Measurements from ENCODE around the gene CNNM2. TPM values are rescaled to one million over a fixed set of nuclear protein-coding genes. Genes with fewer than 3 reads are reported as not detected.

The CNNM2 gene
- total and polyA plus RNA-seq, 4 donors, result 3.0 to 18.3 (median 7.8) TPM

DNA sequence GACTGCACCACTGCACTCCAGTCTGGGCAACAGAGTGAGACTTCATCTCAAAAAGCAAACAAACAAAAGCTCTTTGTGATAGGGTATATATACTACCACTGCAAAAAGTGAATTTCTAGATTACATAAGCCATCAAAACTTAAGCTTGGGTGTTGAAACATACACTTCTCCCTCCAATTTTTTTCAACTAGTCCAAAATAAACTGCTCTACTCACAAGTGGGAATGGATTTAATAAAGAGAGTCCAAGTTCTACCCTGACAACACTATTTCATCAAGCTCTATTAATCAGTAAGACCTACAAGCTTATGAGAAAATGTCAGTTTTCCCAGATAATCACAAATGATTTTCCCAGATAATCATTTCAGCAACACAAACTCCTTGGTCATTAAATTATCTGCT lies 192.3 kb downstream of the CNNM2 start:
- H3K9ac ChIP-seq (ENCODE audit: insufficient read depth in 1 of 2, low read length in 2 of 2), result no peak overlapping the region
- DNase-seq, result no peak
- H3K36me3 ChIP-seq (ENCODE audit: control insufficient read depth in 4 of 4, insufficient read depth in 4 of 4, low read length in 4 of 4), result peaks cover 0 to 7% (median under 1%) of the 10 kb centered on the region in 4 donors
- H3K27ac ChIP-seq (ENCODE audit: low read depth in 1 of 2, low read length in 1 of 2), result peak overlapping the region in 1 of 2 donors; percentile 16
- ATAC-seq (ENCODE audit: insufficient read depth, low FRiP score), result no peak
- H3K9me3 ChIP-seq (ENCODE audit: control insufficient read depth in 4 of 4, insufficient read depth in 3 of 4, low read length in 3 of 4), result no peaks in the 10 kb centered on the region
- TF ChIP-seq CTCF (IDR thresholded peaks at IDR 0.05; ENCODE audit: control extremely low read depth, extremely low read depth), result no peak
- H3K4me1 ChIP-seq (ENCODE audit: control insufficient read depth in 5 of 5, insufficient read depth in 5 of 5, low read length in 5 of 5), result peaks cover 0 to 28% (median 9%) of the 10 kb centered on the region in 5 donors
- H3K4me3 ChIP-seq, result no peak overlapping the region
- no peaks in the 10 kb centered on the region for H3K27me3 ChIP-seq (ENCODE audit: control insufficient read depth in 3 of 3, insufficient read depth in 3 of 3, low read length in 2 of 3)

DNA sequence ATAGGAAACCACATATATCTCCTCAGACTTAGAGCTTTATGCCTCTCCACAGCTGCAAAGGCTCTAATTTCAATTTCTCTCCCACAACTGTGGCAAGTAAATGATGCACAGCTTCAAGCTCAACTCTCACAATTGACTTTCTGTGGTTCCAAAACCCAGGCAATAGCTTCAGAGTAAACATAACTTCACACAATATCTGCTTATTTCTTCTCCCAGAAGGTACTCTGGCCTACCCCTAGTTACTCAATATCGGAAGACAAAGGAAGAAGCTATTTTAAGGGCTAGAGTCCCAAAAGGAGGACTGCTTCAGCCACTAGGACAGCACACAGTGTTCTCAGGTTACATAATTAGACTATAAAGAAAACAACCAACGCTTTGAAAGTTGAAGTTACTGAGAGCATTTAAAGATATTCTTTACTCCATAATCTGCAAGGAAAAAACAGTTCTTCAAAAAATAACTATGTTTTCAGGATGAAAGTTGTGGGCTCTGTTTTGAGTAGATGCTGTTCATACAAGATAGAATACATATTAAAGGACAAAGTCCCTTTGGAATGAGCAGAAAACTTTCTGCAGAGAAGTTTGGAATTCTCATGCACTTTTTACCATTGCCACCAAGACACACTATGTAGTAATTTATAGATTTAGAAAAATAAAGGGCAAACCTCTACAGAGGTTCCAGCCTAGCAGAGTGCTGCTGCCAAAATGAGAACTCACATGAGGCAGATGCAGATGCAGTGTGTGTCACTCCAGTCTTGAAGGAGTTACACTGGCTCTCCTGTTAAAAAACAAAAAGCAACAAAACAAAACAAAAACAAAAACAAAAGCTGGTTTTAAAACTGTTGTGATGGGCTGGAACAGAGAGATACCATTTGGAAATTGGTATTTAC lies 193.2 kb downstream of the CNNM2 start:
- 37 to 40% methylated on average over 2 of the region's 2 CpGs for WGBS, 2 donors
- Histone ChIP-seq H3K9ac (ENCODE audit: insufficient read depth in 1 of 2, low read length in 2 of 2) (no peak overlapping the region), H3K27me3 (ENCODE audit: control insufficient read depth in 3 of 3, insufficient read depth in 3 of 3, low read length in 2 of 3) (no peaks in the 10 kb centered on the region), H3K36me3 (ENCODE audit: control insufficient read depth in 4 of 4, insufficient read depth in 4 of 4, low read length in 4 of 4) (peaks cover 0 to 5% (median under 1%) of the 10 kb centered on the region in 4 donors), H3K9me3 (ENCODE audit: control insufficient read depth in 4 of 4, insufficient read depth in 3 of 4, low read length in 3 of 4) (no peaks in the 10 kb centered on the region), H3K4me3 (no peak overlapping the region), H3K27ac (ENCODE audit: low read depth in 1 of 2, low read length in 1 of 2) (peak overlapping the region in 1 of 2 donors; percentile 68), H3K4me1 (ENCODE audit: control insufficient read depth in 5 of 5, insufficient read depth in 5 of 5, low read length in 5 of 5) (peaks cover 0 to 26% (median 9%) of the 10 kb centered on the region in 5 donors)
- TF ChIP-seq CTCF (IDR thresholded peaks at IDR 0.05; ENCODE audit: control extremely low read depth, extremely low read depth), result no peak
- DNase-seq (peak in 2 of 3 donors; percentile 19 to 40), ATAC-seq (ENCODE audit: insufficient read depth, low FRiP score) (peak; percentile 53)

GRCh38 chr10:103111918-103112877 lies 194.1 kb downstream of the CNNM2 start:
- no peak for TF ChIP-seq CTCF (IDR thresholded peaks at IDR 0.05; ENCODE audit: control extremely low read depth, extremely low read depth)

More at GRCh38 chr10:103111918-103112877, 194.1 kb downstream of the CNNM2 start:
- Histone ChIP-seq H3K4me1 (ENCODE audit: control insufficient read depth in 5 of 5, insufficient read depth in 5 of 5, low read length in 5 of 5) (peaks cover 0 to 24% (median 9%) of the 10 kb centered on the region in 5 donors), H3K27ac (ENCODE audit: low read depth in 1 of 2, low read length in 1 of 2) (peak overlapping the region in 1 of 2 donors; percentile 60), H3K9me3 (ENCODE audit: control insufficient read depth in 4 of 4, insufficient read depth in 3 of 4, low read length in 3 of 4) (no peaks in the 10 kb centered on the region), H3K36me3 (ENCODE audit: control insufficient read depth in 4 of 4, insufficient read depth in 4 of 4, low read length in 4 of 4) (peaks cover 0 to 5% (median under 1%) of the 10 kb centered on the region in 4 donors), H3K4me3 (no peak overlapping the region), H3K27me3 (ENCODE audit: control insufficient read depth in 3 of 3, insufficient read depth in 3 of 3, low read length in 2 of 3) (no peaks in the 10 kb centered on the region), H3K9ac (ENCODE audit: insufficient read depth in 1 of 2, low read length in 2 of 2) (no peak overlapping the region)
- peak in 1 of 3 donors; percentile 14 for DNase-seq
- no peak for ATAC-seq (ENCODE audit: insufficient read depth, low FRiP score)
- 77 to 85% methylated on average over 4 of the region's 4 CpGs for WGBS, 2 donors
